ENCODE data around the gene CD34. TPM values are rescaled to one million over a fixed set of nuclear protein-coding genes. Genes with fewer than 3 reads are reported as not detected.

Gene CD34
- total RNA-seq, 1 donor, result 0.27 TPM

DNA sequence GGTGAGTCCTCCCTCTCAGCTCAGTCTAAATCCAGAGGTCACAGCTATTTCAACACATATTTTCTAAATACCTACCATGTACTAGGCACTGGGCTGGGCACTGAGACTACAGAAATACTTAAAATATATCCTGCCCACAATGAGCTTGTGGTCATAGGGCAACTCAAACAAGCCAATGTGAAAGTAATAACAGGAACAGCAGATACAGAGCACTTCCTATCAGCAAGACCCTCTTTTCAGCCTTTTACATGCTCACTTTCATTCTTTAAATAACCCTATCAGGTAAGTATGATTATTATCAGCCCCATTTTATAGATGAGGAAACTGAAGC lies 71.9 kb downstream of the CD34 start:
- TF ChIP-seq, protein P1, sequence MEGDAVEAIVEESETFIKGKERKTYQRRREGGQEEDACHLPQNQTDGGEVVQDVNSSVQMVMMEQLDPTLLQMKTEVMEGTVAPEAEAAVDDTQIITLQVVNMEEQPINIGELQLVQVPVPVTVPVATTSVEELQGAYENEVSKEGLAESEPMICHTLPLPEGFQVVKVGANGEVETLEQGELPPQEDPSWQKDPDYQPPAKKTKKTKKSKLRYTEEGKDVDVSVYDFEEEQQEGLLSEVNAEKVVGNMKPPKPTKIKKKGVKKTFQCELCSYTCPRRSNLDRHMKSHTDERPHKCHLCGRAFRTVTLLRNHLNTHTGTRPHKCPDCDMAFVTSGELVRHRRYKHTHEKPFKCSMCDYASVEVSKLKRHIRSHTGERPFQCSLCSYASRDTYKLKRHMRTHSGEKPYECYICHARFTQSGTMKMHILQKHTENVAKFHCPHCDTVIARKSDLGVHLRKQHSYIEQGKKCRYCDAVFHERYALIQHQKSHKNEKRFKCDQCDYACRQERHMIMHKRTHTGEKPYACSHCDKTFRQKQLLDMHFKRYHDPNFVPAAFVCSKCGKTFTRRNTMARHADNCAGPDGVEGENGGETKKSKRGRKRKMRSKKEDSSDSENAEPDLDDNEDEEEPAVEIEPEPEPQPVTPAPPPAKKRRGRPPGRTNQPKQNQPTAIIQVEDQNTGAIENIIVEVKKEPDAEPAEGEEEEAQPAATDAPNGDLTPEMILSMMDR (IDR thresholded peaks at IDR 0.05; ENCODE audit: insufficient read depth, low read length), result no peak
- no peak for DNase-seq (ENCODE audit: low read depth)
- no peak overlapping the region for H3K4me3 ChIP-seq (ENCODE audit: low read depth, low read length)

DNA sequence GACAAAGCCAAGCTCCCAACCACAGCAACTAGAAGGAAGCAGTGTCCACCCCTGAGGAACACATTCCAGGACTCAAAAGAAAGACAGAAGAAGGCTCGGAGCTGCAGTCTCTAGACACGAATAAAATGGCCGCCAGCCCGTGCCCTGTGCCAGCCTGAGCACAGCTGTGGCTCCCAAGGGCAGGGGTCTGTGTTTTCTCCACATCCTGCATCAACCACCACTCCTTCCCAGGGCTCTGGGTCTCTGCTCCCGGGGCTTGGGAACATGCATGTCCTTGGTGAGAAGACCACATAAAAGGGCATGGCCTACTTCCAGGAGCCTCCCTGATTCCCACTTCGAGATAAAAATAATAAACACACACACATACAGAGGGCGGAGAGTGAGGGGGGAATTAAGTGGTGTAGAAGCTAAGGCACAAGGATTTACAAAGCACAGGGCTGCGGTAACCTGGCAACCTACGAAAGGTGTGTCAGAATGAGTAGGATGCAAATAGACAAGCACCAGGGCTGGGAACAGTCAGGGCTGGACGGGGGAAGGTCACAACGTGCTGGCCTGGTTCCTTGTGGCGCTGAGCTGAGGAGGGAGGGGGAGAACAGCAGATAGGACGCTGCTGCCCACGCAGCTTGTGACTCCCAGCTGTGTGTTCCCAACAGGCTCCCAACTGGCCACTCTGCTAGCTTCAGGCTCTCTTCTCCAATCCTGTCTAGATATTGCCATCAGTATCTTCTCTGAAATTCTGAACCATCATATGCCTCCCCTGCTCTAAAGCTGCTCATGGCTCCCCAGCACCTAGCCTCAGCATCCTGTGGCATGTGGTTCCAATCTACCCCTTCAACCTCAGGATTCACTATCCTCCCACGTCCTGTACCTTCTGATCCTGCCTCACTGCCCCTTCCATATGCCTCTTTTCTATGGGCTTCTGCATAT lies 72.5 kb downstream of the CD34 start:
- no peak overlapping the region for H3K4me3 ChIP-seq (ENCODE audit: low read depth, low read length)
- TF ChIP-seq, protein P1 (IDR thresholded peaks at IDR 0.05; ENCODE audit: insufficient read depth, low read length), result no peak
- no peak for DNase-seq (ENCODE audit: low read depth)

DNA sequence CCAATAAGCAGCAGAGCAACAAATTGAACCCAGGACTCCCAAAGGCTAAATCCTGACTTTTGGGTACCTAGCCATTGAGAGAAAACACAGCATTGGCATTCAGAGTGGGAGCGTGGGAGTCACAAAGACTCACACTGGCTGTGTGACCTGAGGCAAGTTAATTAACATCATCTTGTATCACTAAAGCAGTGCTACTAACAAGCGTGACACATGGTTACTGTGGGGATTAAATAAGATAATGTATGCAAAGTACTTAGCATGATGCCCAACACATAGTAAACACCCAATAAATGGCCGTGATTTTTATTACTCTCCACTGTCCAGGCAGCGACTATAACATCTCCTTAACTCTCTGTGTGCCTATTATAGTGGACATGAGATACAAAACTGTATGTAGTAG lies 73.3 kb downstream of the CD34 start:
- no peak for DNase-seq (ENCODE audit: low read depth)
- TF ChIP-seq, protein P1 (IDR thresholded peaks at IDR 0.05; ENCODE audit: insufficient read depth, low read length), result no peak
- H3K4me3 ChIP-seq (ENCODE audit: low read depth, low read length), result no peak overlapping the region

DNA sequence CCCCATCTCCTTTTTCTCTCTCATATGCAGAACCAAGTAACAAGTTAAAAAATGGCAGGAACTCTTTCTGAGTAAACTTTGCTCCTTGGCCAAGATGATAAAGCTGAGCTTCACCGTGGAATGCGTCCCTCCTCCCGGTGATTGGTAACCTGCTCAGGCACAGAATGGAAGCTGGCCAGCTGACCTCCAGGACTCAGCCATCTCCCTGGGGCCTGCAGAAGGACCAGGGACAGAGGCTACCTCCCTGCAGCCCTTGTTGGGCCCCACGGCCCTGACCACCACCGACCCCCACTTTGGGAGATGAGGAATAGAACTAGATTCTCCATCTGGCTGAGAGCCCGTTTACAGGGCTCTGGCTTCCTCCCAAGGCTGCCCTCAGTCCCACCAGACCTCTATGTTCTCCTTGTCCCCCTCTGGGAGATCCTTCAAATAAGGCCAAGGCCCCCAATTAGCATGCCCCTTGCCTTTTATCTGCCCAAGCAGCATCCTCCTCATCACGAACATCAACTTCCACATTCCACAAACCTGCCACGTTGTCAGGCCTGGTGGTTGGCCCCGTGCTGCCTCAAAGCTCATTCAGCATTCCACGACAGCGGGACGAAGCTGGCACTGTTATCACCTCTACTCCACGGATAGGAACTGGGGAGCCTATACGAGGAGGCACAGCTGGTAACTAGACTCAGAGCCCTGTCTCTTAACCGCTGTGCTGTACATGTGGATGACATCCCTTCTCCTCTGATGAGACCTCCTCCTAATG lies 74.2 kb downstream of the CD34 start:
- H3K4me3 ChIP-seq (ENCODE audit: low read depth, low read length), result no peak overlapping the region
- DNase-seq (ENCODE audit: low read depth), result no peak
- TF ChIP-seq, protein P1 (IDR thresholded peaks at IDR 0.05; ENCODE audit: insufficient read depth, low read length), result no peak

DNA sequence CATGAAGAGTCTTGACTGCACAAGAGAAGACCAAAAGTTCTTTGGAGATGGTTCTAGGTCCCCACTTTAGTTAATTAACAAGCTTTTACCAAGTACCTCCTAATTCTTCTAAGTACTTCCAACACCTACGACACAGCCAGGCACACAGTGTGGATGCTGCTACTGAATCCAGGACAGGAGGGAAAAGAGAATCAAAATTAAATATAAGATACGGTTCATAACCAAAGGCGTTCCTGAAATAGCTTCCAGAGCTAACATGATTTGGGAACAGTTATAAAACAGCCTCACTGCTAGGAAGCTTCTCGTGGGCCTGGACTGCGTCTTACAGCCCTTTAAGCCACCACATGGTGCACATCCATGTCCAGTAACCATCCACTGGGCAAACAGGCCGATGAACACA lies 75.0 kb downstream of the CD34 start:
- no peak overlapping the region for H3K4me3 ChIP-seq (ENCODE audit: low read depth, low read length)
- TF ChIP-seq, protein P1 (IDR thresholded peaks at IDR 0.05; ENCODE audit: insufficient read depth, low read length), result no peak
- no peak for DNase-seq (ENCODE audit: low read depth)

DNA sequence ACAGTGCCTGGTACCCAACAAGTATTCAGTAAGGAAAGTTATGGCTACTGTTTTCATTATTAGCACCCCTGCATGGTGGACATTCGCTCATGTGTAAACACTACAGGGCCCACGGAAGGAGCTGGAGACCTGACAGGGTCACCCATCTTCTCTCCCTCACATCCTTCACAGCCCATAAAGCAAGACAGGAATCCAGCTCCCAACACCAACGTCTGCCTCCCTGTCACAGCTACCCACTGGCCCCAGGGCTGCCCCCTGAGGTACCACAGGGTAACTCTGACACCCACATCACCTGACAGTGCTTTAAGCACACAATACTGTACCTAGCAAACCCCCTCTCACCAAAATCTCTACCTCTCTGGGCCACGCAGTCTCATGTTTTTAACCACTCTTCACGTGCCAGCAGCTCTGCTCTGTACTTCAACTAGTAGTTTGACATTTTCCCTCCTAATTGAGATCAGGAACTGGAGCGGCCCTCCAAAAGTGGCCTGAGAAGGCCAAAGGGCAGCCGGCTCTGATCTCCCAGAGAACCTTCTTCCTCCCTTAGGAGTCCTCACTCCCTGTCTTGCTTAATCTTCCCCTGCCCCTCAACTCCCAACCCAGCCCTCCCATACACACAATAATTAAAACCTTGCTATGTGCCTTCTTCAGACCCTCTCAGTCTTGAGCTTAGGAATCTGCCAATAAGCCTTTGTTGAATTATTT lies 76.8 kb downstream of the CD34 start:
- no peak for DNase-seq (ENCODE audit: low read depth)
- TF ChIP-seq, protein P1 (IDR thresholded peaks at IDR 0.05; ENCODE audit: insufficient read depth, low read length), result no peak
- H3K4me3 ChIP-seq (ENCODE audit: low read depth, low read length), result no peak overlapping the region
